Measurements from ENCODE around the gene HECW1.
"Not testable (repeated sequence)": the region's sequence is repeated elsewhere in the genome, so short reads cannot be mapped to it uniquely, and the experiment has no call there.

HECW1 gene

DNA sequence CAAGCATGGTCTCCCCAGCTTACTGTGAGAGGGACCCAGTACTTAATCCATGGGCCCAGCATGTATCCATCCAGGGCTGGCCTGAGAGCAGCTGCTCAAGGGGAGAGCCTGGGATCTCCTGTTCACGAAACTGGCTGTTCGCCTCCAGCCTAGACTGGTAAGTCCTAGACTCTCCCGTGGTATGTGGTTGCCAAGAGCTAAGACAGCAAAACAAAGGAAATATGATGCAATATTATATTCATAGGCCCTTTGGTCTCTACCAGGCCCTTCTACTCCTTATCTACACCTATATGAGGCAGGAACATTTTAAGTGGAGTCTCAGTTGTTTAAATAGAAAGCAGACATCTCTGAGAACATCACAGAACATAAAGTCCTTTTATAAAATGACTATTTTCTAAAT, 441.6 kb downstream of the HECW1 start:
- DNase-seq: no peak

DNA sequence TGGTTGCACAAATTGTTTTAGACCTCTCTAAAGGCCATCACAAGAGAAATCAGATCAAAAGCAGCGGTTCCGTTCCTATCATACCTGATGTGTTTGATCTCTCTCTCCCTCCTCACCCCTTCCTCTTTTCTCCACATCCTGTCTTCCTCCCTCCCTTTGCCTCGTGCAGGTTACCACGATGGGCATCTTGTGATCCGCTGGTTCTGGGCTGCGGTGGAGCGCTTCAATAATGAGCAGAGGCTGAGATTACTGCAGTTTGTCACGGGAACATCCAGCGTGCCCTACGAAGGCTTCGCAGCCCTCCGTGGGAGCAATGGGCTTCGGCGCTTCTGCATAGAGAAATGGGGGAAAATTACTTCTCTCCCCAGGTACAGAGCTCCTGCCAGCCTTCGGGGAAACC, 442.0 kb downstream of the HECW1 start:
- no peak for DNase-seq

DNA sequence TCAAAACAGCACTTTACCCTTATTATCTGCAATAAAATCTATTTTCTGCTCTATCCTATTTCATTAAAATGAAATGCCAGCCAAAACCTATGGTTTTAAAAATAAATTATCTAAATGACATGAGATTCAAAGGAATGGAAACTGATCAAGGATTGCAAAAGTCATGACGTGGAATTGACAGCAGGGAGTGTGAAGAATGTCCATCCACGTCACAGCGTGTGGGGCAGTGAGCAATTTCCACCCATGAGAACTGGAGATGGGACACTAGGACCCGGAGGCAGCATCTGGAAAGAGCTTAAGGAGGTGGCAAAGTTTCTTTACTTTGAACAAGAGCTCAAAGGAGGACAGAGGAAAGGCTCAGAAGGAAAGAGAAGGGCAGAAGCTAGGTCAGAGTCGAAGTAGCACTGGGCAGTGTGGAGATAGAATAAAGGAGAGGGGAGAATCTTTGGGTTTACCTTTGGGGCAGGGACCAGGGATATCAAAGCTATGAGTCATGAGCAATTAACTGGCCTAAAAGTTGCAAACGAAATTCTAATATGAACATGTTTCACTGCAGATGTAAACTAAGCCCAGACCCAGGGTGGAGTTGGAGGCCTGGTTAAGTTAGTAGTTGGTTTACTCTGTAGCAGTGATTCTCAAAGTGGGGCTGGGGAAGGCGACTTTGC, 445.5 kb downstream of the HECW1 start:
- no peak for DNase-seq

DNA sequence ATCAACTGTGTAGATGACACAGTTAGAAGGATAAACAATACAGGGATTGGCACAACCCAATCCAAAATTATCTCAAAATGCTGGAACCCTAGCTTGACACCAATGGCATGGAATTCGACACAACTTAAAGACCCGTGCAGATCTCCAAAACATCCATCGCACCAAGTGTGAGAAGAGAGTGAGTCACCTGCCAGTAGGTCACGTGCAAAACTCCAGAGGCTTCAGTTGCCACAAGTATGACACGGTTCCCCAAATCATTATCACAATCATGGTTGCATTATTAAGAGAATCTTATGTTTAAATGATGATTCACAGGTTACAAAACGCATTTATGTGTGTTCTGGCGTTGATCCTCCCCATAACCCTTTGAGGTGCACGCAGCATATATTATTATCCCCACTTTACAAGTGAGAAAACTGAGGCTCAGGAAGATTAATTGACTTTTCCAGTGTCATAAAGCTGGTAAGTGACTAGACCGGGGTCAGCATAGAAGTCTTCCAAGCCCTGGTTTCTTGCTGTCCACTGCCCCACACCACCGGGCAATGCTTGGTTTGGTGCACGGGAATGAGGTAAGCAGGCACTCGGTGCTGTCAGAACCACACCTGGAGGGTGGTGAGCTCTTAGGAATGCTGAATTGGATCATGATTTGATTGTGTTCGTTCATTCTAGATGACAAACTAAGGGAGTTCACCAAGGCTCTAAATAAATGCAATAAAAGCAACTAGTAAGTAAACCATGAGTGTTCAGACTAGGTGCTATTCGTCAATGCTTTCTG, 446.9 kb downstream of the HECW1 start:
- no peak for DNase-seq

DNA sequence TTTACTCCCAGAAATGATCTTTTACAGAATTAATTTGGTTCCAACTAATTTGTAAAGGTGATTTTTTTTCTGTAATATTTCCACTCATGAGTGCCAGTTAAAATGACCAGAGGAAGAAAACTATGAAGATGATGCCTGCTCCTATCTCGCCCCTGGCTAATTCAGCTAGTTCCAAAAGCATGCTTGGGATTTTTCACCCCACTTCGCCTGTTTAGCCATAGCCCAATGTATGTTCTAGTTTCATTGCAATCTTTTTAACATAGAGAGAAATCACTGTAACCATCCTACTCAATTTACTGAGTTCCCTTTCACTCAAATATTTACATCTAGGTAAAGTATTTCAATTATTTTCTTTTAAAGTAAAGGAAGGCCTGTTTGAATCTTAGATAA, 447.5 kb downstream of the HECW1 start:
- DNase-seq: no peak

DNA sequence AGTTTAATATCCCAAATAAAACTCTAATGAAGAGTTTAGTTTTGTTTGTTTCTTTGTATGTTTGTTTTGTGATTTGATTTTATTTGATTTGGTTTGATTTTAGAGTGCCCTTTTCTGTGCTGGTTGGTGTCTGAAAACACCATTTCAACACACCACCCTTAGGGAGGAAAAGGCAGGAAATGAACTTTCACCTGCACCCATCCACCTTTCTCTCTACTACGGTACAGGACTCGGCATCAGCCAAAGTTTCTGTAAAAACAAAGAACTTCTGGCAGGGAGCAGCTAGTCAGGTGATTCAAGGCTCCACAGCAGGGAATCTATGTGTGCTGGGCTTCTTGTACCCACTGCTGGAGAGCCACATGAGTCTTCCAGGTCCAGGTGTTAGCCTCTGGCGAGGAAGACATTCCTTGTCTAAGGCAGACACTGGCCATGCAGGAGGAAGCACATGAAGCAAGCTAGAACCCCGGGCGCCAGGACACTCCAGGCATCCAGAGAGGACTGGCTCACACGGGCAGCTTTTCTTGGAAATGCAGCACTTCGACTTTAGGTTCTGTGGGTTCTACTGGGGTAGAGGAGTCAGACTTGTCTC, 448.4 kb downstream of the HECW1 start:
- no peak for DNase-seq

DNA sequence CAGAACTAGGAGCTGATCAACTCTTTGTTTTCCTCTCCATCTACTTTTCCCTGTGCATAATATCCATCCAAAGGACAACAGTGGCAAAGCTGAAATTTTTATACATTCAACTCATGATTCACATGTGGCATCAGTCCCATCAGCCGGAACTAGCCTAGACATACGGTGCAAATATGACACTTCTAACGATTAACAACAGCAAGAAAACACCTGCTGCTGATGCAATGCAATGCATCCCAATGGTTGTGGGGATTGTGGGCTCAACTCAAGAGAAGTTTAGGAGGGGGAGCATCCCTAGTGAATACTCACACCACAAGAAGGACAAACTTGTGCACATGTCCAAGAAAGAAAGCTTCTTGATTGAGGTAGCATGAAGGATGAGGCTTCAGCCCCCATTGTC, 449.9 kb downstream of the HECW1 start:
- no peak for DNase-seq

DNA sequence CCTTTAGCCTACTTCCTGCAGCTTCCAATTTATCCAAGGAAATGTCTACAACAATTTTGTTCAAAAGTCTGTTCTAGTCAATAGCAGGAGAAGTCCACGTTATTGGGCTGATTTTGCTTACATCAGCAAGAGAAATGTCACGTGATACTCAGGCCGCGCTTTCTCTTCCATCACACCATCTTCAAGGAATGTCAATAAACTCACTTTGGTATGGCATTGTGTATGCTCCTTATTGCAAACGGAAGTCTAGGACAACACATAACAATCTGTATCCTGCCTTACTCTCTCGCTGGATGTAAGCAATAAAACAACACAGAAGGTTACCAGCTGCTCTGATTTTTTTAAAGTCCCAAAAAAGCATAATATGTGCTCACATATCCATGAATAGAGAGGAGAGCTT, 453.3 kb downstream of the HECW1 start:
- no peak for DNase-seq

DNA sequence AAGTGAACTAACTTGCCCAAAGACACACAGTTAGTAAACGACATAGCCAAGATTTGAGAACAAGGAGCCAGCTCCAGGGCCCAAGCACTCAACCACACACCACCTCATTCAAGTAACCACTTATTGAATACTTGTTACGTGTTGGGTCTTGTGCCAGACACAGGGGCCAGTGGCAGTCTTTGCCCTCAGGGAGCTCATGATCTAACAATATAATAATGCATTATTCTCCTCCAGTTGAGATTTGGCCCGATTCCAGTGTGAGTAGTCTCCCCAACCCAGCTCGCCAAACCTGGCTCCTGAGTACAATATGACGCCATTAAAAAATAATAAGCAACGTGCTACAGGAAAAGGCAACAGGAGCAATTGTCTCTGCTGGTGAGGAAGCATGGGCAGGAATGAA, 456.1 kb downstream of the HECW1 start:
- DNase-seq: no peak

DNA sequence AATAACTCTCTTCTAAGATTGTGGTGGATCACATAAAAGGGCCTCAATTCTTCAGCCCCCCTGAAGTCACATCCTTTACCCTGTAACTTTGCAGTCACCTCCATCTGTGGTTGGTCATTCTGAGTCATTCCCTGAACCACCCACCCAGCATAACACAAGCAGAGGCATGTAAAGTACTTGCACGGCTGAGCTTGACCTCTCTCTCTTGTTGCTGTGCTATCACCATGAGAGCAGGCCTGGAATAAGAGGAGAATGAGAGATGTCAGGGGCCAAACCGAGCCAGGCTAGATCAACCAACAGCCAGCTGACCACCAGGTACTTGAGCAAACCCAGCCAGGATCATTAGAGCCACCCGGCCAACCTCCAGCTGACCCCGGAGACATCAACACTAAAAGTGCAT, 457.0 kb downstream of the HECW1 start:
- no peak for DNase-seq

DNA sequence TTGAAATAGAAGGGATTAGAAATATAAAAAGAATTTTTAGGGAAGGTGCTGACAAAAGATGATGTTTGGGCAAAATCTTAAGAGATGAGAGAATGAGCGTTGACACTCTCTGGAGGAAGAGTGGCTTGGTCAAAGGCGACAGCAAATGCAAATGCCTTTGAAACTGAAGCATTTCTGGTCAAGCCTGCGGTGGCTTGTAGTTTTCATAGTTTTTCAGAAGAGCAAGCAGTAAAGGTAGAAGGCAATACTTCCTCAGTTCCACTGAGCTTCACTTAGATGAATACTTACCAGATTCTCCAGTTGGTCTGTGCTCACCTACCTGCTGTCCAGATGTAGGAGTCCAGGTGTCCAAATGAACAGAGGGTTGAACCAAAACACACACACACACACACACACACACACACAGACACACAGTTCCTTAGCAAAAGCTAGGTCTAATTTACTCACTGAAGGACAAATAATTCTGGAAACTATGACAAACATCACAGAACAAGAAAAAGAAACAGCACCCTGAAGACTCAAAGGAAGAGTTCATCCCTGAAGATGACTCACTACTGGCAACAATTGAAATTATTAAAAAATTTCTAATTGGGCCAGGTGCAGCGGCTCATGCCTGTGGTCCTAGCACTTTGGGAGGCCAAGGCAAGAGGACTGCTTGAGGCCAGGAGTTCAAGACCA, 458.4 kb downstream of the HECW1 start:
- no peak for DNase-seq

DNA sequence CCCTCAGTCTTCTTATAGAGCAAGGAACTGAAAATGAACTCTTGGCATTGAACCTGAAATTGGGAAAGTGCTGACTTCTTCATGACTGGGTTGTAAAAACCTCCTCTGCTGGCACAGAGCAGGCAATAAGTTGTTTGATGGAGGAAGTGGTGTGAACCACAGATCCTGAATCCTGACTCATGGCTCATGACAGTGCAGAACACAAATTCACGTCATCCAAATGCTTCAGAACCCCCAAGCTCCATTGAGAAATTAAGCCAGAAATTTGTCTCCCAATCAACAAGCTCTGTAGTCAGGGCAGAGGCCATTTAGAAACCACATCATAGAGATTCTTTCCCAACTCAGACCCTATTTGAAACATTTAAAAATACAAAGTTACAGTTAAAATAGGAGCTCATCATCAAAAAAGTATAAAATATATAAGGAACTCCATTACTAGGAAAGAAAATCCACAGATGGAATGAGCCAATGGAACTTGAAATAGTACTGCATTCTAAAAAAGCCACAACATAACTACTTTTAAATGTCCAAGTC, 460.1 kb downstream of the HECW1 start:
- DNase-seq: no peak

DNA sequence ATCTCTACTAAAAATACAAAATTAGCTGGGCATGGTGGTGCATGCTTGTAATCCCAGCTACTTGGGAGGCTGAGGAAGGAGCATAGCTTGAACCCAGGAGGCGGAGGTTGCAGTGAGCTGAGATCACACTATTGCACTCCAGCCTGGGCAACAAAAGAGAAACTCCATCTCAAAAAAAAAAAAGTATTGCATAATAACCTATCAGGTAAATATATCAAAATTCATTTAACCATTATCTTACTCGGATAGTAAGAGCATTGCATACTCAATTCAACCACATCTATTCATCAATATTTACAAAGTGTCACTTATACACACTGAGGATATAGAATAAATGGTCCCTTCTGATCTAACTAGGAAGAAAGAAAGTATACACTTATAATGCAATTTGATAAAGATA, 461.4 kb downstream of the HECW1 start:
- not testable (repeated sequence) for DNase-seq

DNA sequence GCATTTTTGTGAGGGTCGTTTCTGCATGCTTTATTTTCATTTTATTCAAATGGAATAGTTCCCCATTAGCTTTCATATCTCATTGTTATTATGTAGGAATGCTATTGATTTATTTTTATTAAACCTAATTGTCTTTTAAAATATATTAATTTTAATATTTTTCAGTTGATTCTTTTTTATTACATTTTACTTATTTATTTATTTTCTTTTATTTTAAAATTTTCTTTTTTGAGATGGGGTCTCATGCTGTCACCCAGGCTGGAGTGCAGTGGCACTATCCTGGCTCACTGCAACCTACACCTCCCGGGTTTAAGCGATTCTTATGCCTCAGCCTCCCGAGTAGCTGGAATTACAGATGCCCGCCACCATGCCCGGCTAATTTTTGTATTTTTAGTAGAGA, 463.1 kb downstream of the HECW1 start:
- DNase-seq: no peak

DNA sequence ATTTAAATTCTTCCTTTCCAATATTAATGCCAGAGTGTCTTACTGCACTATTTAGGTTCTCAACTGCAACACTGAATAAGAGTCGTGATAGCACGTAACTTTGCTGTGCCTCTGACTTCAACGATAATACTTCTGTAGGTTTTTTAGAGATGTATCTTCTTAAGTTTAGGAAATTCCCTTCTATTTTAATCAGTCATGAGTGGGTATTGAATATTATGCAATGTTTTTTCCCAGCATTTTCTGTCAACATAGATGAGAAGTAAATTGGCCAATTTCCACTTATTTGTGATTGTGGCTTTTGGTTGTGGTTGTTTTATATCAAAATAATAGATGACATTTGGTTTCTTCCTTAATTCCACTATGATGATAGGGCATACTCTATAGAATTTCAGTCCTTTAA, 463.8 kb downstream of the HECW1 start:
- no peak for DNase-seq

DNA sequence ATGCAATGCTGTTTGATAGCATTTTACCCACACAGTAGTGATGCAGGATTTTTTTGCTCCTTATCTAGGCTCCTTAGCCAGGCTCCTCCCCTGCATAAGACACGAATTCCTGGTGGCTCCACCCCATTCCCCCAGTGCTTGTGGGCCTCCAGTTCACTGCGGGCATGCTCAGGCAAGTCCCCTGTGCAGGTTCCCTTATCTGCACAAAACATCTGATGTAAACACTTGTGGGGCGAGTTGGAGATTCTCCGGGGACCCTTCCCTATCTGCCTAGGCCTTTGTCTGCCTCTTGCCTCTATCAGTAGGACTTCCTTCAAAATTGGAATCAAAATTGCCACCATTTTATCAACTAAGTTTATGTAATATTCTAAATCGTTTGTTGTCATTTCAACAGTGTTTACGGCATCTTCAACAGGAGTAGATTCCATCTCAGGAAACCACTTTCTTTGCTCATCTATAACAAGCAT, 465.1 kb downstream of the HECW1 start:
- DNase-seq: no peak

DNA sequence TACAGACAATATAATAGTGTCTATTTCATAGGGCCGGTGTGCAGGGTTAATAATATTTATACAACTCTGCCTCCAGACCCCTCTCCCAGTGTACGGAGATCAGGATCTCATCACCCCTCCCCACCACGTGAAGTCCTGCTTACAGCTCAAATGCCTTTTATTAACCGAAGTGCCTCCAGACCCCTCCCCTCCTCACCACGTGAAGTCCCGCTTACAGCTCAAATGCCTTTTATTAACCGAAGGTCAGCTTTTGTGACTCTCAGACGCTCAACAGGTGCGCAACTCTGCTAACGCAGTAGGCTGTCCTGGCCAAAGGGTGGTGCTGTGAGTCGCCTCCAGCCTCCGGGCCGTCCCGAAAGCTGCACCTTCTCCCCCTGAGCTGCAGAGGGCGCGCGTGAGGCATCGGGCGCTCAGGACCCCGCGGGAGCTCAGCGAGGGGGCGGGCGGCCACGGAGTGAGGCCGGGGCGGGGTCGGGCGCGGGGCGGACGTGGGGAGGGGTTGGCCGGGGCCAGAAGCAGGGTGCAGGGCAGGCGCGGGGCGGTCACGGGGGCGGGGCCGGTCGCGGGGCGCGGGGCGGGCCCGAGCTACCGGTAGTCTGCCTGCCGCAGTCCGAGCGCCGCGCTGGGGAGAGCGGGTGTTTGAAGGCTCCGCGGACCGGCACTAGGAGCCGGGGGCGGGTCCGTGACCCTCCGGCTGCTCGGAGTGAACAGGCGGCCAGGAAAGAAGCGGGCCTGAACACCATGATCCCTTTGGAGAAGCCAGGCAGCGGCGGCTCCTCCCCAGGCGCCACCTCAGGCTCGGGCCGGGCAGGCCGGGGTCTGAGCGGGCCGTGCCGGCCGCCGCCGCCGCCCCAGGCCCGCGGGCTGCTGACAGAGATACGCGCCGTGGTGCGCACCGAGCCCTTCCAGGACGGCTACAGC, 470.3 kb downstream of the HECW1 start, which contains the start of gene STK17A:
TSS of gene STK17A (plus strand) at position 606 of the 921 bp plus-strand sequence. CDS start at position 742, 136 bp downstream.
- DNase-seq: peak; percentile 92

DNA sequence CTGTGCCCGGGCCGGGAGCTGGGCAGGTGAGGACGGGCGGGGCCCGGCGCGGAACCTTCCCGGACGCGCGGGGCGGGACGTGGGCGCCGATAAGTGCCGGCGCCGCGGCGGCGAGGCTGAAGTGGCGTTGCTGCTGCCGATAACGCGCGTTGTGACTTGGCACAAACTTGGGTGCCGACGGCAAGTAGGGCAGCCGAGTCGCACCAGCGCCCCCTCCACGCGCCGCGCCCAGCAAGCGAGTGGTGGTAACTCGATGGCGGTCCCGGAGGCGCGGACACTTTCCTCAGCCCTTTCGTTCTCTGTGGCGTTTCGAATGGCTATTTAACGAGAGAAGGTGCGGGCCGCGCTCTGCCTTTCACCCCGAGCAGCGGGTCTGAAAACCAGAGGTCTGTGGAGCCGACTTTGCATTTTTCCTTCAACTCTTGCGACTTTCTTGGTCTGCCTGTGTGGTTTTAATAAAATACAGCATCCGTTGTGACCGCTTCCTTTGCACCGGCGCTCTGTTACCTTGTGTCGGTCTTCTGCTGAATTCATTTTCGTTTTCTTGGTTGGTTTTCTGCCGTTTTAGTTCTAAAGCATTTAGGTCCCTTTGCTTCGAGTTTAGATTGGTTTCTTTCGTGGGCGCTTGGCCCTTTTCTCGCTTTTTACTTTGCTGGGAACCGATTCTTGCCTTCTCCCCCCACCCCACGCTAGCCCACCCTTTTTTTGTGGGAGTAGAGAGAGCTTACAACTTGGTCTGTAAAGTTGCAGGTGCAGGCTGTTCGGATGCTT, 471.2 kb downstream of the HECW1 start:
- DNase-seq: peak; percentile 60

DNA sequence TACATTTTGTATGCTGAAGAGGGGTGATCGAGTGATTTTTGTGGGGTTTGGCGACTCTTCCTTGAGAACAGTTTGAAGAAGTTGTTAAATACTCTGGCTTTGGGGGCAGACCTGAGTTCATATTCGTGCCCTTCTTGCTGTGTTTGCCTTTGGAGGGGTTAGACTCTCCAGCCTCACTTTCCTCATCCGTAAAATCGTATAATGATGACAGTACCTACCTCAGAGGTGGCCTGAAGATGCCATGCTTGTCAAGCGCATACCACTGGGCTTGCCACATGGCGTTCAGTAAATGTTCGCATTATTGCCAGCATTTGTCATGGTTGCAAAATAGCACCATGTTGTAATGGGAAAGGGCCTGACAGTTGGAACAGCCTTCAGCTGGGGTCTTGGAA, 471.7 kb downstream of the HECW1 start:
- peak; percentile 23 for DNase-seq

DNA sequence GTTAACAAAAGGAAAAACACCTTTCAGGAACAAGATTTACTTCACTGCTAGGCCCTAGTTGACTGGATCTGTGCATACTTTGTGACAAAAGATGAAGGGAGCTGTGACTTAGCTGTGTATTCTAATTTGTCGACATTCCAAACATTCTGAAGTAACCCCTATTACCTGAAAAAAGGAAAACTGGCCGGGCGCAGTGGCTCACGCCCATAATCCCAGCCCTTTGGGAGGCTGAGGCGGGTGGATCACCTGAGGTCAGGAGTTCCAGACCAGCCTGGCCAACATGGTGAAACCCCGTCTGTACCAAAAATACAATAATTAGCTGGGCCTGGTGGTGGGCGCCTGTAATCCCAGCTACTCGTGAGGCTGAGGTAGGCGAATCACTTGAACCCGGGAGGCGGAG, 472.3 kb downstream of the HECW1 start:
- DNase-seq: not testable (repeated sequence)

DNA sequence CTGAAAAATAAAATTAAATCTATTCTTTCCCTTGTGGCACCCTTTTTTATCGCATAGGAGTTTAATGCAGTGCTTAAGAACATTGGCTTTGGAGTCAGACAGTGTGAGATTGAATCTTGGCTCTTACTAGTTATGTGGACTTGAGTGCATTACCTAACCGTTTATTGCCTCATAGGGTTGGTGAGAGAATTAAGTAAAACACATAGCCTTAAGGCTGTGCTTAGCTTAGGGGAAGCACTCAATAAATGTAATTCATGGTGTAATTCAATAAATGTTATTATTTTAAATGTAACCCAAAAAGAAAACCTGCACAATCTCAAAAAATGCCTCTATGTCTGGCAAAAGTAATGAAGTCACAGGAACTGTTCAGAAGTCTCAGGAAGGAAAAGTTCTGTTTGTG, 473.1 kb downstream of the HECW1 start:
- DNase-seq: no peak
